HG03095 (cell line): Measurements from ENCODE around the gene CMSS1.
"Not testable (repeated sequence)": the region's sequence is repeated elsewhere in the genome, so short reads cannot be mapped to it uniquely, and the experiment has no call there.

Source experiments
- ATAC-seq: cut with Tn5 transposase; IDR thresholded peaks from one replicate; pipeline ENCODE4 v1.9.1; 2021; ENCODE audit warnings: moderate library complexity; ENCODE audit not compliant: unreplicated experiment

The CMSS1 gene

GRCh38 chr3:100209169-100209568, 391.5 kb downstream of the CMSS1 start:
- ATAC-seq: no peak

- ATAC-seq: peak; percentile 96
Measured at GRCh38 chr3:100209948-100210771, 392.5 kb downstream of the CMSS1 start.

- ATAC-seq: no peak
Measured at GRCh38 chr3:100210772-100211135, 393.1 kb downstream of the CMSS1 start.

- no peak for ATAC-seq
Measured at GRCh38 chr3:100213891-100214573, 396.4 kb downstream of the CMSS1 start.

GRCh38 chr3:100214574-100214964, 396.9 kb downstream of the CMSS1 start:
- no peak for ATAC-seq

GRCh38 chr3:100216713-100217112, 399.1 kb downstream of the CMSS1 start:
- no peak for ATAC-seq

- ATAC-seq: no peak
Measured at GRCh38 chr3:100221159-100221558, 403.5 kb downstream of the CMSS1 start.

GRCh38 chr3:100225193-100225592, 407.5 kb downstream of the CMSS1 start:
- ATAC-seq: no peak

GRCh38 chr3:100225883-100226282, 408.2 kb downstream of the CMSS1 start:
- ATAC-seq: no peak

- ATAC-seq: no peak
Measured at GRCh38 chr3:100226712-100227429, 409.2 kb downstream of the CMSS1 start.

GRCh38 chr3:100227511-100227921, 409.9 kb downstream of the CMSS1 start:
- ATAC-seq: no peak

GRCh38 chr3:100228247-100228646, 410.6 kb downstream of the CMSS1 start:
- ATAC-seq: no peak

- not testable (repeated sequence) for ATAC-seq
Measured at GRCh38 chr3:100229188-100229587, 411.5 kb downstream of the CMSS1 start.

- ATAC-seq: no peak
Measured at GRCh38 chr3:100230710-100231109, 413.0 kb downstream of the CMSS1 start.
